Central memory CD4-positive, alpha-beta T cell (primary cell): ENCODE measurements around the gene RAB19.
"Not testable (repeated sequence)": the region's sequence is repeated elsewhere in the genome, so short reads cannot be mapped to it uniquely, and the experiment has no call there.

Experiments used
- DNase-seq: peaks from one replicate; pipeline ENCODE4 v3.0.0; 2022

The RAB19 gene

DNA sequence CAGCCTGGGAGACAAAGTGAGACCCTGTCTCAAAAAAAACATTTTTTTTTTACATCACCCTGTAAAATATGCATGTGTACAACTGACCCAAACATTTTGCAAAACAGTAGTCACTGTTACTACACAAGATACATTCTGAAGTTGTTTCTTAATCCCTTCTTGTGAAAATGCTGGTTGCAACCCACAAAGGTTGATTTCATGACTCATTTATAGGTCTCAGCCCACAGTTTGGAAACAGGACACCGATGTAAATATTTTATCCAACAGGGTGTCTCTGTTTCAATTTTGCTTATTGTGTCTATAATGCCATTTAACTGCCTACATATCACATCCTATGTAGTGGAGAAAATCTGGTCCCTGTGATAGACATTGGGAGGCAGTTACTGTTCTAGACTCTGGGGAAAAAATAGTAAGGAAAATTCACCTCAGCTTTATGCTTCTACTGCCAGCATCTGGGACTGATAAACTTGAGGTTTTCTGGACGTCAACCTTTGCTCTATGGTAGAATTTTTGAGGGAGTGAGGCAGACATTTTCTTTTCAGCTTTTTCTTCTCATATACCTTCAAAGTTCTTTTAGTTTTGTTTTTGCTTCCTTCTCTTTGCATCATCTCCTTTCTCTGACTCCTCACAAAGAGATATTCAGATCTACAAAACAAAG lies 1.6 kb upstream of the RAB19 start:
- DNase-seq = no peak

DNA sequence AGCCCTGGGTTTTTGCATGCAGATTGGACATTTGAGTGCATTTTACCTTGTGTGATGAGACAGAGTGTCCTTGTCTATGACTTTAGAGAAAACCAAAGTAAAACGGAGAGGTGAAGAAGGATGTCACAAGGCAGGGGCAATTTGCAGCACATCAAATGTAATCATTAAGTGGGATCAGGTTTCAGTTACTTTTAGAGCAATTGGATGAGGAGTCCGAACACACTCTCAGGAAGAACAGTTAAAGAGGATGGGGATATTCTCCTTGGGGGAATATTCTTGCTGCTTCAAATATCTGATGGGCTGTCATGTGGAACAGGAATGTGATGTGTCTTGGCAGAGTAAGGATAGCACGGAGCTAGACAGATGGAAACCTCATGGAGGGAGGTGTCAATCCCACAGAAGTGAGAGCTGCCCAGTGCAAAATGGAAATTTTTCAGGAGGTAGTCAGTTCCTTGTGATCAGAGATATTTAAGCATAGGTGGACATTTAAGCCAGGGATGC lies 757 bp downstream of the RAB19 start:
- DNase-seq = no peak

DNA sequence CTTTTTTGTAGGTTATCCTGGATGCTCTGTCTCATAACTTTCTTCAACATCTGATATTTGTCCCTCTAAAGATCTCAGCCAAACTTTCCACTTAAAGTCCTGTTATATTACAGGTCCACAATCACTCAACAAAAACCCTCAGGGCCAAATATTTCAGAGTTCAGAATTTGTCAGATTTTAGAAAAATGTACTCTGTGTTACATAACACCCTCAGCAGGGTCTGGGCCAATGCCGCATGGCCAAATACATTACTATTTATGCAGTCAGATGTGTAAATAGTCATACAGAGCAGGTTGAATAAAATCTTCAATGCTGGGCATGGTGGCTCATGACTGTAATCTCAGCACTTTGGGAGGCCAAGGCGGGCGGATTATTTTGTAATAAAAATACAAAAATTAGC lies 11.5 kb downstream of the RAB19 start:
- DNase-seq = no peak

- not testable (repeated sequence) for DNase-seq
These were observed 12.0 kb downstream of the RAB19 start for GRCh38 chr7:140415816-140416215.

DNA sequence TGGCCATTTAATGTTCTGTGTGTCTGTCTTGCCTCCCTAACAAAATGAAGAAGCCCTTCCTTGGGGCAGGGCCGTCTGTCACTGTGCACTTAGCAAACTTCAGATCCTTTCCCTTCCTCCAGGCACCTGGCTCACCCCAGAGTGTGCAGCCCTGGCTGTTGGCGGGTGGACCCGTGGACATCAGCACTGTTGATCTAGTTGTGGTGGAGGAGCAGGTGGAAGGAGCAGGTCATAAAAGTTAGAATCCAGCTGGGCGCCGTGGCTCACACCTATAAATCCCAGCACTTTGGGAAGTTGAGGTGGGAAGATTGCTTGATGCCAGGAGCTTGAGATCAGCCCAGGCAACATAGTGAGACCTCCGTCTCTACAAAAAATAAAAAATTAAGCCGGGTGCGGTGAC lies 12.7 kb downstream of the RAB19 start:
- DNase-seq = no peak

GRCh38 chr7:140417456-140418155 lies 13.7 kb downstream of the RAB19 start:
- no peak for DNase-seq

DNA sequence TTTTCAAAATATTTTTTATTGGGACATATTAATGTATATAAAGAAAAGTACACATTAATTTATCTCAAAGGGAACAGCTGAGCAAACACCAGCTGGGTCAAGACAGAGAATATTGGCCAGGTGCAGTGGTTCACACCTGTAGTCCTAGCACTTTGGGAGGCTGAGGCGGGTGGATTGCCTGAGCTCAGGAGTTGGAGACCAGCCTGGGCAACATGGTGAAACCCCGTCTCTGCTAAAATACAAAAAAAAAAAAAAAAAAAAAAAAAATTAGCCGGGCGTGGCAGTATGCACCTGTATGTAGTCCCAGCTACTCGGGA lies 14.3 kb downstream of the RAB19 start:
- DNase-seq = not testable (repeated sequence)

- DNase-seq = no peak
These were observed 14.8 kb downstream of the RAB19 start for GRCh38 chr7:140418653-140419052.

GRCh38 chr7:140421521-140421920 lies 17.7 kb downstream of the RAB19 start:
- DNase-seq = no peak

DNA sequence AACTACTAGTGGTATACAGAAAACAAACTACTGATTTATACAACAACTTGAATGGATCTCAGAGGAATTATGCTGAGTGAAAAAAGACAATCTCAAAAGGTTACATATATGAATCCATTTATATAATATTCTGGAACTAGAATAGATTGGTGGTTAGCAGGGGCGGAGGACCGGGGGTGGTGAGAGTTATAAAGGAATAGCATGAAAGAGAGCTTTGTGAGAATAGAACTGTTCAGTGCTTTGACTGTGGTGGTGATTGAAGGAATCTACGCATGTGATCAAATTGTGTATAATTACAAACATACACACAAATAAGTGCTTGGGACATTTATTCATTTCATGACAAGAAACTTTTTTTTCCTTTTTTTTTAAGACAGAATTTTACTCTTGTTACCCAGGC lies 19.6 kb downstream of the RAB19 start:
- no peak for DNase-seq

GRCh38 chr7:140425718-140426117 lies 21.9 kb downstream of the RAB19 start:
- DNase-seq = no peak

- DNase-seq = no peak
These were observed 22.3 kb downstream of the RAB19 start for GRCh38 chr7:140426130-140426529.

DNA sequence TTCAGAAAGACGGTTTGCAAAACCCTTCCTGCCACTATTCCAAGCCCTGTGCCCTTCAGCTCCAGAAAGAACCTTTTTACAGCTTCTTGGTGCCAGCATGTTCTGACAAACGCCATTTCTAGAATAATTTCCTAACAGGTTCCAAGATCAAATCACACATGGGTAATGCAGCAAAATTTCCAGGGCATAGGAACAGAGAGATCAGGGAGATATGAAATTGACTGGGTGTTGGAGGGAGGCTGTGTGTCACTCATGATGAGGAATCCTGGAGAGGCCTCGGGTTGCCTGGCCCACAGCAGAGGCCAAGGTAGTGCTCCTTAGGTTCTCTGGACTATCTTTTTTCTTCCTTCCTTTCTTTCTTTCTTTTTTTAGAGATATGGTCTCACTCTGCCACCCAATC lies 29.5 kb downstream of the RAB19 start:
- no peak for DNase-seq

DNA sequence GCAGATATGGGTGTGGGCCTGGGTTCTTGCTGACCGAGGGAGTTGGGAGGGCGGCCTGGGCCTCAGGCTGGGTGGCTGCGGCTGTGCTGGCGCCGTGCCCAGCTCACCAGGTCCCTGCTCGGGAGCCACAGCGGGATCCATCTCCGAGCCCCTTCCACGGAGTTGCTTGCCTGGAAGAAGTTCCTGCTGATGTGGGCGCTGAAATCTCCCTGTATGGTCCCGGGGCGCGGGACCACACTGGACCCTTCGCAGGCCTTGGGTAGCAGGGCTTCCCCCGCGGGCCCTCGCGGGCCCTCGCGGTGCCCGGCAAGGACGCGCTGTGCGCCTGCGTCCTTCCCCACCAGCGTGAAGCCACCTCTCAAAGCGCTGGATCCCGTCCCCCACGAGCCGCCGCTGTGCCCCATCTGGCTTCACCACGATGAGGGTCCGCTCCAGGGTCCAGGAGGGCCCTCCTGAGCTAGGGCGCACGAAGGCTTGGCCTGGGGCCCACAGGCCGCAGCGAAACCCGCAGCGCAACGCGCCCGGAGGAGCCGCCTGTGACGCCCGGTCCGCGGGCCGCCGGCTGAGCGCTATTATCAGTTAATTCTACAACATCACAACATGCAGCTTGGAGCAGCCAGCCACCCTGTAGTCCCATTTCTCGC lies 31.5 kb downstream of the RAB19 start:
- DNase-seq = no peak

- no peak for DNase-seq
These were observed 35.5 kb downstream of the RAB19 start for GRCh38 chr7:140439359-140439758.

GRCh38 chr7:140440593-140440992 lies 36.7 kb downstream of the RAB19 start:
- DNase-seq = no peak

- no peak for DNase-seq
These were observed 37.7 kb downstream of the RAB19 start for GRCh38 chr7:140441519-140441918.

DNA sequence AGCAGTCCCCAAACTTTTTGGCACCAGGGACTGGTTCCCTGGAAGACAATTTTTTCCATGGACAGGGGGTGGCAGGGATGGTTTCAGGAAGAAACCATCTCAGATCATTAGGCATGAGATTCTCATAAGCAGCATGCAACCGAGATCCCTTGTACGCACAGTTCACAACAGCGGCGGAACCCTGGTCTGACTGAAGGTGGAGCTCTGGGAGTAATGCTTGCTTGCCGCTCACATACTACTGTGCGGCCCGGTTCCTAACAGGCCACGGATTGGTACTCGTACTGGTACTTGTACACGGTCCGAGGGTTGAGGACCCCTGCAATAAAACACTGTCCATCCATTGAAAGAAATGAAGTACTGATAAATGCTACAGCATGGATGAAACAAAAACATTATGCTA lies 42.6 kb downstream of the RAB19 start:
- no peak for DNase-seq

GRCh38 chr7:140447841-140448240 lies 44.0 kb downstream of the RAB19 start:
- DNase-seq = no peak

DNA sequence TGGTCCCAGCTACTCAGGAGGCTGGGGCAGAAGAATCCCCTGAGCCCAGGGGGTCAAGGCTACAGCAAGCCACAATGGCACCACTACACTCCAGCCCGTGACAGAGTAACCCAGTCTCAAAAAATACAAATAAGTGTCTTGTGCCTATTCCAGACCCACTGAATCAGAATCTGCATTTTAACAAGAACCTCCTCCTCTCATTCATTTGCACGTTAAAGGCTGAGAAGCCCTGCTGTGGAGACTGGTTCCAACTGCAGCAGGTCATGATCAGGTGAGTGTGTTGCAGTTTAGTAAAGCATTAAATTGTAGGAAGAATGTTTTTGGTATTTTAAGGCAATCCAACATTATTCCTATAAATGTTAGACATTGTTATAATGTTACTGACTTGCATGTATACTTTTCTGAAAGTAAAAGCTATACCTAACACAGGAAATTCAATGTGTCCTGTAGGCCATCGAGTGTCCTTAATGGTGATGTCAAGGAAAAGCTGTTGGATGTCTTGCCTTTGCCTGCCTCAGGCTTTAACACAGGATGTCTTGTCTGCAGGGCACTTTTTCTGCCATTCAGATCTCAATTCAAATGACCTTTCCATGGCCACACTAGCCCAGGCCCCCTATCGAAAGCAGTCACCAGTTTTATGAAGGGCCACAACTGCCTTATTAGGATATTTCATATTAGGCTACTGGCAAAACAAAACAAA lies 45.1 kb downstream of the RAB19 start:
- DNase-seq = no peak

DNA sequence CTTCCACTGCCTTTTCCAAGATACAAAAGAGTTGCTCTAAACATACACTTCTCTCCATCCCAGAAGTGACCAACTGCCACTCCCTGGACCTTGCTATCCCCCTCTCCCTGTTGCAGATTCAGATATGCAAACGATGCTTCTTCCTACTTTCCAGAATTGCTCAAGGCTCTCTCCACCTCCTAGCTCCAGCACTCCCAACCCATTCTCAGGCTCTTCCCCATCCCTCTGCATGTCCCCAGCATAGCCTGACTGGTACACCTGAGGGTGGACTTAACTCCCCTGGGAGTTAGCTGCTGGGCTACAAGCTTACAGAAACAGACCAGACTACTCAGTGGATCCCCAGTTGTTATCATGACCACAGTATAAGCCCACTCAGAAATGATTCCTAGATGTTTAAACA lies 47.9 kb downstream of the RAB19 start:
- DNase-seq = no peak

GRCh38 chr7:140453273-140453672 lies 49.4 kb downstream of the RAB19 start:
- no peak for DNase-seq
